HG02885 (cell line): ENCODE measurements around the gene SCN5A.

Experiments used
- ATAC-seq: cut with Tn5 transposase; IDR thresholded peaks from one replicate; pipeline ENCODE4 v1.9.1; 2021; ENCODE audit warnings: mild to moderate bottlenecking; ENCODE audit not compliant: unreplicated experiment, poor library complexity

SCN5A gene

GRCh38 chr3:38549082-38549481, 100.4 kb downstream of the SCN5A start:
- ATAC-seq: no peak

DNA sequence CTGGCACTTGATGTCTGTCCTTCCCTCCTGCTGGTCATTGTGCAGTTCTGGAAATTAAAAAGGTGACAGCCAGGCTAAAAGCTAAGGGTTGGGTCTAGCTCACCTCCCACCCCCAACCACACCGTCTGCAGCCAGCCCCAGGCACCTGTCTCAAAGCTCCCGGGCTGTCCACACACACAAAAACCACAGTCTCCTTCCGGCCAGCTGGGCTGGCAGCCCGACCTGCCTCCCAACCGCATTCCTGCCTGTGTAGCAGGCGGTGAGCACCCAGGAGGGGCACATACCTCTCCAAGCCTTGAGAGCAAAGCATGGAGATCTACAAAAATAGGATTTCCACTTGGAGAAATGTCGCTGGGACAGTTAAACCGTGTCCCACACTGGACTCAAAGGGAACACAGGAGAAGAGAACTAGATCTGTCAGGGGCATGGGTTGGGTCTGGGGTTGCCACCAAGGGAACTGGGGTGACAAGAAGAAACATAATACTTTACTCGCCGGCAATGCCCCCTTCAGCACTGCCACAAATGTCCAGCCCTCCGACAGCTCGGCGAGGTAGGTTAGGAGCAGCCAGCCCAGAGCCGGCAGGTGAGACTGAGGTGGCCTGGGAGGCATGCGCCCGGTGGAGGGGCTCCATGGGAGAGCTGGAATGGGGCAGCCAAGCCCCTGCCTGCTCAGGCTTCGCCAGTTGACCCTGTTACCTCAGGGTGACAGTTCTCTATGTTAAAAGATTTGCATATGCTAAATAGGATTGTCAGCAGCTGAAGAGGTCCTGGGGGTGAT, 101.1 kb downstream of the SCN5A start:
- ATAC-seq: no peak

GRCh38 chr3:38545983-38546382, 103.5 kb downstream of the SCN5A start:
- ATAC-seq: no peak

GRCh38 chr3:38545550-38545949, 103.9 kb downstream of the SCN5A start:
- no peak for ATAC-seq

DNA sequence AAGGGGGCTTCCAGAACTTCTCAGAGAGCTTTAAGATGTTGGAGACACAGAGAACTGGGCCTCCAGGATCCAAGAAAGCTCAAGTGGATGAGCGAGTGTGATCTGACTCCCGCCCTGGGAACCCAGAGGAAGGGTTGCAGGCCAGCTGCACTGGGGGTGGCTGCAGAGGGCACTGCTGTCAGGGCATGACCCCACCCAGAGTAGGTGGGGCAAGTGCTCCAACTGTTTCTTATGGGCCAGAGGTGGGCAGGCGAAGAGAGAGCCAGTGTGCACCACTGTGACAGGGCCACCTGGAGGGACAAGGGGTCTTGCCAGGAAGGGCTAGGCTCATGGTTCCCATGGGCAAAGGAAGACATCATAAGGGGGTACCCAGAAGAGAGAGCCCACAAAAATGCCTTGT, 104.6 kb downstream of the SCN5A start:
- ATAC-seq: no peak

GRCh38 chr3:38543586-38543985, 105.9 kb downstream of the SCN5A start:
- no peak for ATAC-seq

DNA sequence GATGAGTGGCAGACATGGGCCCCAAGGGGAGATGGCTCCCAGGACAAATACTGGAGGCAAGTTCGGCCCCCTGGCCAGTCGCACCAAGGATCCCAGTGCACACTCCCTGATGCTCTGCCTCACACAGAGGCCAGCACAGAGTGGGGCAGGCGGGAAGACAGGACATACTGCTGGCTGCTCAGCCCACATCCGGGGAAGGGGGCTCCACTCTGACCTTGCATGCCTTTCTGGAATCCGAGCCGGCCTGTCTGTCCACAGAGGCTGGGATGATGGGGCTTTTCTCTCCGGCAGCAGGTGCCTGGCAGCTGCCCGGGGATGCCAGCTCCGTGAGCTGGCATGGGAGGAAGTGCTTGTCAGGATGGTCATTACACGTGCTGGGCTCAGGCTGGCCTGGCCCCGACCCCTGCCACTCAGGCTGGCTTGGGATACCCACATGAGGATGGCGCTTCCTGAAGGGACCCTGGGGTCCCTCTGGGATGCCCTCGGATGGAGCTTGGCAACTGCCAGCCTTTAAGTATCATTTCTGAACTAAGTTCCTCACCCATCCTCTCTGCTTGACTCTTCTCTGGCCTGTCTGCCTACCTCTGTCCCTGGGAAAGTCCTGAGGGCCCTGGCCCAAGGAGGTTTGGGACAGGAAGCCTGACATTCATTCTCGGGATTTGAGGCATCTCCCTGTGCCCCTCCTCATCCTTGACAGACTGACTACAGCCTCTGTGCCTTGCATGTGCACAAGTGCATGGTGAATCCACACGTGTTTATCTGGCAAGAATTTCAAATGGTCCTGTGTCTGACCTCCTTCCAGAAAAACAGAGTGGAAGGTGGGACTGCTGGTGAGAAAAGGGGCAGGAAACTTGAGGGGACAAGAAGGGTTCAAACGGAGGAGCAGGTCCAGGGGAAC, 106.8 kb downstream of the SCN5A start:
- ATAC-seq: no peak

- no peak for ATAC-seq
These were observed 107.7 kb downstream of the SCN5A start for GRCh38 chr3:38541806-38542205.

GRCh38 chr3:38538773-38539353, 110.6 kb downstream of the SCN5A start:
- no peak for ATAC-seq

- no peak for ATAC-seq
These were observed 112.8 kb downstream of the SCN5A start for GRCh38 chr3:38536671-38537070.

GRCh38 chr3:38534604-38535003, 114.9 kb downstream of the SCN5A start:
- ATAC-seq: no peak

GRCh38 chr3:38534180-38534579, 115.3 kb downstream of the SCN5A start:
- ATAC-seq: no peak

DNA sequence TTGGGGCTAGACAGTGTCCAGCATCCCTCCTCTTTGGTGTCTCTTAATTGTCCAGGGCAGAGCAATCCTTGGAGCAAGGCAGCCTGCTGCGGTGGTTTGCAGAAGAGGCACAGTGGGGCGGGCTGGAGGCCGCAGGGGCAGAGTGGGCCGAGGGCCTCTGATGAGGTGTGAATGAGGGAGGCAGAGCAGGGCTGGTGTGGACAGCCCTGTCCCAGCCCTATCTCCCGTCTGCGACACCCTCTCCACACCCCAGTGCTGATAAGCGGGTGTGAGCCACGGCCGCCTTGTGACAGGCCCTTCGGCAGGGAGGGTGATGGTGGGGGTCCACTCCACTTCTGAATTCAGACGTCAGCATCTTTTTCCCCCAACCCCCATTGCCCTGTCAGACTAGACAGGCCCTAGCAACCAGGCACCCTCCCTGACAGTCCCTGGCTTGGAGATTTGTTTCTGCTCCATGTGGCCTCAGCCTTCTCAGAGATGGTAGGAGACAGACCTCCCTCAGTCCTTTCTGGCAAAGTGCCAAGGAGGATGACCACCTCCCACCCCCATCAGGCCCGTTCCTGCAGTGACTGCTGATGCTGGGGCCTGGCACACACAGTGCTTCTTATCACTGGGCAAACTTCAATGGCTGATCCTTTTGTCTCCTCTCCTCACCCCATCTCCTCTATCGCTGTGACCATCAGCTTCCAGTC, 116.1 kb downstream of the SCN5A start:
- ATAC-seq: no peak

DNA sequence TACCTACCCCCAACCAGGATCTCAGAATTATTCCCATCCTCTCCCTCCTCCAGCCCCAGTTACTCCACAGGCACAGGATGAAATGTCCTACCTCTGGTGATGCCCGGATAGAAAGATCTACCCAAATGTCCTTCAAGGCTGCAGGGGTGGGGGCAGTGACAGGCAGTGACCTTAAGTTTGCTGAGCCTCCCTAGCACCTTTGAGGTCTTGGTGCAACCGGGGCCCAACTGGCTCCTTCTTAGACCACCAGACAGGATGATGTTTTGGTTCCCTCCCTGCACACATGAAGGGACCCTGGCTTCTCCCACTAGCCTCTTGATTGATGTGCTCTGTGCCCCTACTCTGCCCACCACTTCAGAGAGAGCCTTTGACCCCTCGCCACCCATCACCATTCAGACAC, 117.0 kb downstream of the SCN5A start:
- ATAC-seq: no peak

- ATAC-seq: no peak
These were observed 121.0 kb downstream of the SCN5A start for GRCh38 chr3:38528457-38528856.

- no peak for ATAC-seq
These were observed 122.7 kb downstream of the SCN5A start for GRCh38 chr3:38526792-38527191.

GRCh38 chr3:38524141-38524739, 125.2 kb downstream of the SCN5A start:
- ATAC-seq: no peak

DNA sequence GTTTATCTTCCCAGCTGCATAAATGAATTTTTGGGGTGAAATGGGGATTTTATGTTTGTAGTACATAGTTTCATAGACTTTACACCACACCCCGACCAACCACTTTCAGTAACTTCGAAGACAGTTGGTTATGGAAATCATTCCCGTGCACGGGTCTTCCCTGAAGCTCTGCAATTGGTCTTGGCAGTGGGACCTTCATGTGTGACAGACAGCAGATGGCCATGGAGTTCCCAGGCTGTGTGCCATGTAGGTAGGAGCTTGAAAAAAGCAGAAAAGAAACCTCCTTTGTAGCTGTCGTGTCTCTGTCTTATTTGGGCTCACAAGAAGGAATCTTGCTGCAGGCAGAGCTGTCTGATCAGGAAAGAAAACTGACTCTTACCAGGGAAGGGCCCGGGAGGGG, 127.5 kb downstream of the SCN5A start:
- no peak for ATAC-seq

- no peak for ATAC-seq
These were observed 128.0 kb downstream of the SCN5A start for GRCh38 chr3:38521391-38521987.

GRCh38 chr3:38519651-38520050, 129.8 kb downstream of the SCN5A start:
- ATAC-seq: no peak
